ENCODE results near the gene ZMYM4. TPM values are rescaled to one million over a fixed set of nuclear protein-coding genes. Genes with fewer than 3 reads are reported as not detected.
A peak's percentile ranks its signal among the peaks of the same experiment; 100 is the strongest.

Gene ZMYM4
- total RNA-seq, 3 donors from 2014 or later (not counting 1 experiment from before 2014, with no cell fraction given): 41.0 to 48.0 (median 45.8) TPM

- DNase-seq (no peak), ATAC-seq (no peak)
- Mint-ChIP-seq H3K27me3 (ENCODE audit: low read depth in 2 of 2) (no peaks in the 10 kb centered on the region), H3K4me3 (no peak overlapping the region), H3K36me3 (no peaks in the 10 kb centered on the region), H3K27ac (peak overlapping the region in 1 of 2 donors; percentile 29), H3K9me3 (no peaks in the 10 kb centered on the region), H3K4me1 (peaks cover 5 to 12% of the 10 kb centered on the region in 2 donors)
- intact Hi-C loops (cut with micrococcal nuclease): no loop called here
- Histone ChIP-seq H3K27ac (ENCODE audit: low read length) (no peak overlapping the region), H3K27me3 (ENCODE audit: control insufficient read depth, insufficient read depth, low read length) (no peaks in the 10 kb centered on the region), H3K4me1 (ENCODE audit: control insufficient read depth, insufficient read depth, low read length) (no peaks in the 10 kb centered on the region), H3K9me3 (ENCODE audit: control insufficient read depth, insufficient read depth, low read length) (no peaks in the 10 kb centered on the region), H3K36me3 (ENCODE audit: control insufficient read depth, insufficient read depth, low read length) (no peaks in the 10 kb centered on the region), H3K4me3 (ENCODE audit: low read length) (no peak overlapping the region)
- 92% methylated on average over 10 of the region's 13 CpGs for WGBS (ENCODE audit: insufficient coverage)
- no peak for TF ChIP-seq CTCF (IDR thresholded peaks at IDR 0.05)
These were observed 77.0 kb downstream of the ZMYM4 start for GRCh38 chr1:35345439-35345981.

GRCh38 chr1:35350872-35351271 is 82.4 kb downstream of the ZMYM4 start:
- Mint-ChIP-seq H3K4me3 (no peak overlapping the region), H3K27me3 (ENCODE audit: low read depth in 2 of 2) (no peaks in the 10 kb centered on the region), H3K4me1 (peaks cover 14 to 23% of the 10 kb centered on the region in 2 donors), H3K36me3 (no peaks in the 10 kb centered on the region), H3K9me3 (no peaks in the 10 kb centered on the region), H3K27ac (no peak overlapping the region)
- TF ChIP-seq CTCF (IDR thresholded peaks at IDR 0.05): no peak
- 97% methylated on average over 6 of the region's 6 CpGs for WGBS (ENCODE audit: insufficient coverage)
- no peaks in the 10 kb centered on the region for H3K27me3 ChIP-seq (ENCODE audit: control insufficient read depth, insufficient read depth, low read length)
- ATAC-seq (no peak), DNase-seq (no peak)
- H3K9me3 ChIP-seq (ENCODE audit: control insufficient read depth, insufficient read depth, low read length): no peaks in the 10 kb centered on the region
- H3K27ac ChIP-seq (ENCODE audit: low read length): no peak overlapping the region
- H3K4me3 ChIP-seq (ENCODE audit: low read length): no peak overlapping the region
- intact Hi-C loops (cut with micrococcal nuclease): no loop called here
- H3K4me1 ChIP-seq (ENCODE audit: control insufficient read depth, insufficient read depth, low read length): no peaks in the 10 kb centered on the region
- H3K36me3 ChIP-seq (ENCODE audit: control insufficient read depth, insufficient read depth, low read length): no peaks in the 10 kb centered on the region

- no peak for DNase-seq
- TF ChIP-seq CTCF (IDR thresholded peaks at IDR 0.05): no peak
- peaks cover 0 to 15% of the 10 kb centered on the region in 2 donors for H3K4me1 Mint-ChIP-seq
- no peak for ATAC-seq
- no peak overlapping the region for H3K27ac Mint-ChIP-seq
- no peaks in the 10 kb centered on the region for H3K27me3 Mint-ChIP-seq (ENCODE audit: low read depth in 2 of 2)
- Histone ChIP-seq H3K27ac (ENCODE audit: low read length) (no peak overlapping the region), H3K27me3 (ENCODE audit: control insufficient read depth, insufficient read depth, low read length) (no peaks in the 10 kb centered on the region), H3K36me3 (ENCODE audit: control insufficient read depth, insufficient read depth, low read length) (peaks cover 13% of the 10 kb centered on the region), H3K9me3 (ENCODE audit: control insufficient read depth, insufficient read depth, low read length) (no peaks in the 10 kb centered on the region), H3K4me1 (ENCODE audit: control insufficient read depth, insufficient read depth, low read length) (no peaks in the 10 kb centered on the region), H3K4me3 (ENCODE audit: low read length) (no peak overlapping the region)
- H3K36me3 Mint-ChIP-seq: peaks cover 15% of the 10 kb centered on the region
- H3K9me3 Mint-ChIP-seq: no peaks in the 10 kb centered on the region
- intact Hi-C loops (cut with micrococcal nuclease): no loop called here
- H3K4me3 Mint-ChIP-seq: no peak overlapping the region
These were observed 91.5 kb downstream of the ZMYM4 start for GRCh38 chr1:35359995-35360394.

- no peaks in the 10 kb centered on the region for H3K4me1 ChIP-seq (ENCODE audit: control insufficient read depth, insufficient read depth, low read length)
- Mint-ChIP-seq H3K27me3 (ENCODE audit: low read depth in 2 of 2) (no peaks in the 10 kb centered on the region), H3K27ac (no peak overlapping the region), H3K9me3 (no peaks in the 10 kb centered on the region), H3K36me3 (peaks cover 15% of the 10 kb centered on the region), H3K4me1 (peaks cover 0 to 15% of the 10 kb centered on the region in 2 donors), H3K4me3 (no peak overlapping the region)
- H3K9me3 ChIP-seq (ENCODE audit: control insufficient read depth, insufficient read depth, low read length): no peaks in the 10 kb centered on the region
- no peak for DNase-seq
- intact Hi-C loops (cut with micrococcal nuclease): no loop called here
- no peak for ATAC-seq
- no peaks in the 10 kb centered on the region for H3K27me3 ChIP-seq (ENCODE audit: control insufficient read depth, insufficient read depth, low read length)
- no peak overlapping the region for H3K27ac ChIP-seq (ENCODE audit: low read length)
- H3K4me3 ChIP-seq (ENCODE audit: low read length): no peak overlapping the region
- TF ChIP-seq CTCF (IDR thresholded peaks at IDR 0.05): no peak
- WGBS (ENCODE audit: insufficient coverage): 17% methylated on average over 2 of the region's 3 CpGs
- peaks cover 13% of the 10 kb centered on the region for H3K36me3 ChIP-seq (ENCODE audit: control insufficient read depth, insufficient read depth, low read length)
These were observed 93.1 kb downstream of the ZMYM4 start for GRCh38 chr1:35361638-35362037.

Measured in natural killer cell (primary cell).